GM21367 (cell line): ENCODE measurements around the gene NME3.
A peak's percentile ranks its signal among the peaks of the same experiment; 100 is the strongest.

ENCODE experiments used
- ATAC-seq: cut with Tn5 transposase; IDR thresholded peaks from one replicate; pipeline ENCODE4 v1.9.1; 2021; ENCODE audit not compliant: unreplicated experiment

NME3 gene

DNA sequence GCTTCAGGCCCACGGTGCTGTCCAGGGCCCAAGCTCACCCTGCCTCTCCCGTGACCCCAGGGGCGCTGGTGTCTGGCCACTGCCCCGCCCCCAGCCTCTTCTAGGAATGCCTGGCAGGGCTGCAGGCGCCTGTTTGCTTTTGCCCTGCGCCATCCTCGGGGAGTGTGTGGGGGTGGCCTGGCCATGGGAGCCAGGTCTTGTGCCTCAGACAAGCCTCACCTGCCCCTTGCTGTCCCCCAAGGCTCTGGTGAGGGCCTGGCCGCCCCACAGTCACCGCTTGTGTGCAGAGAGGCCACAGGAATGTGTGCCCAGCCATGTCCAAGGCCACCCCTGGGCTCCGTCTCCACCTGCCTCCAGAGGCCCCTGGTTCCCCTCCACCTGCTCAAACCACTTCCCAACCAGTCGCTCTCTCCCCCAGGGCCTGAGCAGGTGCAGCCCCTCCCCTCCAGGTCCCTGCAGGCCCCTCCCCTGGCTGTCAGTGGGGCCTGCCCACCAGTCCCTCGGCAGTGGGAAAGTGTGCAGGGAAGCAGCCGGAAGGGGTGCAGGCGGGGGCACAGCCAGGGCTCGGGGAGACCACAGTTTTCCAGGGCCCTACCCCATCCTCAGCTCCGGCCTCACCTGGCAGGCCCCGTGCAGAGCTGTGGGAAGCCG is 23.0 kb upstream of the NME3 start:
- ATAC-seq: no peak

GRCh38 chr16:1793578-1794220 is 22.4 kb upstream of the NME3 start, which contains the start of gene IGFALS:
Gene IGFALS, minus strand, starts transcription at chr16:1793705. Its CDS starts 53 bp downstream, at chr16:1793652.
- no peak for ATAC-seq

DNA sequence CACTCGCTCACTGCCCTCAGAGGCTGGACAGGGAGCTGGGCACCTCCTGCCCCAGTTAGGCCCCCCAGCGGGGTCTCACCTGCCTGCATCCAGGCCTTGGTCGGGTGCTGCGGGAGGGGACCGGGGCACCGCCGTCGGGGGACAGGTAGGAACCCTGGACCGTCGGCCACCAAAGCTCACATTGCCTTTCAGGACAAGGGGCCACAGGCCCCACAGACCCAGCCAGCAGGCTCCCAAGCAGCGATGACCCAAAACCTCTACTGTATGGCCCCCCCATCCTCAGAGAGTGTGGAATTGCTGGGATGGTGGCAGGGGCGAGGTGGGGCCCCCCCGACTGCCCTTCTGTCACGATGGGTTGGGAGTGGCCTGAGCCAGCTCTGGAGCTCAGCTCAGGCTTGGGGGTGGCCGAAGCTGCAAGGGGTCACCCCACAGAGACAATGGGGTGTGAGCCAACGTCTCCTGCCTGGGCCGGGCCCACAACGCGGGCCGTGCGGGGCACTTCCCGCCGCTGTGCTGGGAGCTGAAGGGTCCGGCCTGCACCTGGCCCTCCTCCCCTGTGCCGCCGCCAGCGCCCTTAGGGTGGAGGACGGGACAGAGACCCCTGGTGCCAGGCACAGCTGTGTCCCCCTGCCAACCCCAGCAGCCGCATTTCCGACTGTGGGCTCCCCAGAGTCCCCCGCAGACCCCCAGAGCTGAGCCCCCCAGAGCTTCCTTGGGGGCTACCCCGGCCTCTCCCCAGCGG is 21.7 kb upstream of the NME3 start:
- ATAC-seq: no peak

DNA sequence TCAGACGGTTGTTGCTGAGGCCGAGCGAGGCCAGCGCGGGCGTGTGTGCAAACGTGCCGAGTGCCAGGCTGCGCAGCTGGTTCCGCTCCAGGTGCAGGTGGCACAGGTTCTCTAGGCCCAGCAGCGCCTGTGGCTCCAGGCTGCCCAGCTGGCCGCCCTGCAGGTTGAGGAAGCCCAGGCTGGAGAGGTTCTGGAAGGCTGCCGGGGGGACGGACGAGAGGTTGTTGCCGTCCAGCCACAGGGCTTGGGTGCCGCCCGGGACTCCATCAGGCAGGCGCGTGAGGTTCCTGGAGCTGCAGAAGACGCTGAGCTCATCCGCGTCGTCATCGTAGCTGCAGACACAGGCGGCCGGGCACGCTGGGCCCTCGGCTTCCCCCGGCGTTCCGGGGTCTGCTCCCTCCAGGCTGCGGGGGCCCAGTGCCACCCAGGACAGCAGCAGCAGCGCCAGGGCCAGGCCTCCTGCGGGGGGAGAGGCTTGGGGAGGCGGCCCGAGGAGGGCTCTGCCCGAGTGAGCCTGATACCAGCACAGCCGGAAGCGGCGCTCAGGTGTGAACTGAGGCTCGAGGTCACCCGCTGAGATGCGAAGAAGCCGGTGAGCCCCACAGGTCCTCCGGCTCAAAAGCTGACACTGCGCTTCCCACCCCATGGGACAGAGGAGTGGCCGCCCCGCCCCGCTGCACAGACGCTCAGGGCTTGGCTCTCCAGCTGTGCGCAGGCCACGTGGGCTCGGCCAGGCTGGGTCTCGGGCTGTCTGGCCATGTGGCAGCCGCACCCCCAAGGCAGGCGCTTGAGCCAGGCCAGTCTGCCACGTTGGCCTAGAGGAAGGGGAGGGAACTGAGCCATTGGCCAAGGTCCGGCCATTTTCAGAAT is 20.8 kb upstream of the NME3 start:
- ATAC-seq: no peak

DNA sequence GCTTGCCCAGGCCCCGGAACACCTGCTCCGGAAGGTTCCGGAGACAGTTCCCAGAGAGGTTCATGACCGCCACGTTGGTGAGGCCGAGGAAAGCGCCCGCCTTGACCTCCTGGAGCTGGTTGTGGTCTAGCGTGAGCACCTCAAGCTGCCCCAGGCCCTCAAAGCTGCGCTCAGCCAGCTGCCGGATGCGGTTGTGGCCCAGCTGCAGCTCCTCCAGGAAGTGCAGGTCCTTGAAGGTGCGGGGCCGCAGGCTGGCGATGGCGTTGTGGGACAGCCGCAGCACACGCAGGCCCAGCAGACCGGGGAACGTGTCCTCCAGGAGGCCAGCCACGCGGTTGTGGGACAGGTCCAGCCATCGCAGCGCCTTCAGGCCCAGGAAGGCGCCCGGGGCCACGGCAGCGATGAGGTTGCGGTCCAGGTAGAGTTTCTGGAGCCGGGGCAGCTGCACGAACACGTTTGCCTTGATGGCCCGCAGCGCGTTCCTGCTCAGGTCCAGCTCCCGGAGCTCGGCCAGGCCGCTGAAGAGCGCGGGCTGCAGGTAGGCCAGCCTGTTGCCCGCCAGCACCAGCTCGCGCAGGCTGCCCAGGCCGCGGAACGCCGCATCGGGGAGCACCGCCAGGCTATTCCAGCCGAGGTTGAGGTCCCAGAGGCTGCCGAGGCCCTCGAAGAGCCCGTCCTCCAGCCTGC is 20.1 kb upstream of the NME3 start:
- no peak for ATAC-seq

- ATAC-seq: no peak
Measured at GRCh38 chr16:1790611-1791255, 19.4 kb upstream of the NME3 start.

GRCh38 chr16:1790261-1790610 is 18.9 kb upstream of the NME3 start:
- no peak for ATAC-seq

DNA sequence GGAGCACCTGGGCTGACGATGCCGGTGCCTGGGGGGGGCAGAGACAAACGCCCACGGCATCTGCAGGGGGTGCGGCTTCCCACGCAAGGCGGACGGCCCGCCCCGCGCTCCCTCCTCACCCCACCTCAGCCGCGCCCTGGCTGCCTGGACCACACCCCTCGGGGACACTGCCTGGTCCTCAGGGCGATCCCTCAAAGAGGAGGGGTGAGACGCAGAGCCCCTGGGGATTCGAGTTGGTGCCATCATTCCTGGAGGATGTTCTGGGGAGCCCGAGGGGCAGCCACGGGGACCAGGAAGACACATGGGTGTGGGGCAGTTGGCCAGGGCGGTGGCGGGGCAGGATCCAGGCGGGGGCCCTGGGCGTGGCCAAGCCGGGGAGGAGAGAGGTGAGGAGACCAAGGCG is 18.3 kb upstream of the NME3 start:
- no peak for ATAC-seq

GRCh38 chr16:1788708-1789100 is 17.4 kb upstream of the NME3 start:
- ATAC-seq: no peak

- ATAC-seq: no peak
Measured at GRCh38 chr16:1788095-1788707, 16.9 kb upstream of the NME3 start.

DNA sequence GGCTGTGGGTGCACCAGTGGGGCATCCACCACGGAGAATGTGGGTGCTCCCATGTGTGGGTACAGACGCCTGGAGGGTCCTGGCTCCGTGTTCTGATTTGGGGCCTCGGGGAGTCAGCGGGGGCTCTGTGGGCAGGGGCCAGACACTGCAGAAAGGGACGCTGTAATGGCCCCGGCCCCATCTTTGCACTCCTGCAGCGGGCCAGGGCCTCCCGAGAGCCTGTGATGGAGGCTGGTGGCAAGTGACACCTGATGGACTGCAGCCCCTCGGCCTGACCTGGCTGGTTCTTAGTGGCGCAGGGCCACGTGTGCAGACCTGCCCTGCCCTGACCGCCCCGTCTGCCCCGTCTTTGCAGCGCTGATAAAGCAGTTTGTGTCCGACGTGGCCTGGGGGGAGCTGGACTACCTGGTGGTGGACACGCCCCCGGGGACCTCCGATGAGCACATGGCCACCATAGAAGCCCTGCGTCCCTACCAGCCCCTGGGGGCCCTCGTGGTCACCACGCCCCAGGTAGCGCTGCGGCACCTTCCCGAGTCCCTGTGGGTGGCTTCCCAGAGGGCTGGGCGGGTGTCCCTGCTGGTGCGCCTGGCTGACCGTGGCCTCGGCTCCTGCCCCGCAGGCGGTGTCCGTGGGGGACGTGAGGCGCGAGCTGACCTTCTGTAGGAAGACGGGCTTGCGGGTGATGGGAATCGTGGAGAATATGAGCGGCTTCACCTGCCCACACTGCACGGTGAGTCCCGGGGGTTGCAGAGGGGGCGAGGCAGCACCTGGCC is 16.2 kb upstream of the NME3 start:
- no peak for ATAC-seq

GRCh38 chr16:1787056-1787321 is 15.6 kb upstream of the NME3 start:
- no peak for ATAC-seq

- no peak for ATAC-seq
Measured at GRCh38 chr16:1786242-1787055, 15.1 kb upstream of the NME3 start.

- ATAC-seq: no peak
Measured at GRCh38 chr16:1785846-1786170, 14.5 kb upstream of the NME3 start.

DNA sequence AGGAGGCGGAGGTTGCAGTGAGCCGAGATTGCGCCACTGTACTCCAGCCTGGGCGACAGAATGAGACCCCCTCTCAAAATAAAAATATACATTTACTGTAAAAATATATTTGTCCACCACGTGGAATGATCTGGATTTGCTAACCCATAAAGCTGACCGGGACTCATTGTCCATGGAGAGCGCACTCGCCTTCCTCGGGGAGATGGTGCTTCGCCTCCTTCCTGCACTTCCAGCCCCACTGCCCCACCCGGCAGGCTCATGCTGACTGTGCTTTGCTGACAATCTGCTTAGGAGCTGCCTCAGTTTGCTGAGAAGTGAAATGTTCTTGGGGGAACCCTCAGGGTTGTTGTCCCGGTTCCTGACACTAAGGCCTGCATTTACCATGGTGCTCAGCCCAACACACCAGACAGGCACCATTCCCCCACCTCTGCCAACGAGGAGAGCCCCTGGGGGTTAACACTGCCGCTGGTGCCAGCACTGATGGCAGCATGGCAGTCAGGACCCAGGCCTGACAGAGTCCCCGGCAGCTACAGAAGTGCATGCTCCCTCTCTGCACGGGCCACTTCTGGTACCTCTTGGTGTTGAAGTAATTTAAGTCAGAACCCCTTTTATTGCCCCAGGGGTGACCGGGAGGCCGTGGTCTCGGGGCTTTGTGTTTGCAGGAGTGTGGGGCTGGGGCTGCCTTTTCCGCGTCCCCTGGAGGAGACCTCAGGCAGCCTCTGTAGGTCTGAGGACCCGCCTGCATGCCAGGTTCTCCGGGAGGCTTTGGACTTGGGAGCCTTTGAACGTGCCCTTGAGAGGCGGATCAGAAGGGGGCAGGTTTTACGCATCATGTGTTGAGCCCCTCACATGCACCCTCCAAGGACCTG is 13.9 kb upstream of the NME3 start:
- ATAC-seq: no peak

DNA sequence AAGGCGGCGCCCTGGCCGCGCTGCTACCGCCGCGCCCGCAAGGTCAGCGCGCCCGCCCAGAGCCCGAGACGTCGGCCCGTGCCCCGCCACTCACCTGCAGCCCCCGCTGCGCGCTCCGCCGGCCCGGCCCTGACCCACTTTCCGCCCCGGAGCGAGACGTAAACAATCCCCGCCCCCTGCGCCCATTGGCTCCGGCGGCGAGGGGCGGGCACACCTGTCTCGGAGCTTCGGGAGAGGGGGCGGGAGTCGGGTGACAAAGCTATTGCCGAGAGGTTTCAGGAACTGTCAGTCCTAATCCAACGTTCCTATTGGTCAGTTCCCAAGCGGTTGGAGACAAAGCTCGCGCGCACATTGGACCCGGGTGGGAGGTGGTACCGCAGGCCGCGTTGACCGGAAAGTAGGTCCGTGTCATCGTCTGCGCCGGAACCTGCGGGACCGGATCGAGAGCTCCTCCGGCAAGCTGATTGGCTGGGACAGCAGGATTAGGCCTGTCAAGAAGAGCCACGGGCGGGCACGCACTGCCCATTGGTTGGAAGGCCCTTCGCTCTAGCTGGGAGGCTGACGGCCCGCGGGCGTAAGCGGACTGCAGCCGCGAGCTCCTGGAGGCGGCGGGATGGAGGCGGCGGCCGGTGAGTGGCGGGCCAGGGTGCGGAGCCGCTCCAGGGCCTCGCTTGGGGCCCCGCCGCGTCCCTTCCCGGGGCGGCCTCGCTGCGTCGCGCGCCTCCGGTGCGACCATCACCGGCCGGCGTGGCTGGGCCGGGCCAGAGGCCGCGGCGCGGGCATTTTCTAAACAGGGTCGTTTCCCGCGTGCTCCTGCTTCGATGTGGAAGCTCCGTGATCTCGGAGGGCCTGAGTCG is 11.3 kb upstream of the NME3 start, which contains the start of the genes NUBP2 and SPSB3:
TSS of gene NUBP2 (plus strand) at position 553 of the 857 bp plus-strand sequence. CDS start at position 614, 61 bp downstream.
TSS of gene SPSB3 (minus strand) at position 164 of the 857 bp plus-strand sequence. CDS start 1,088 bp downstream, outside the sequence.
- ATAC-seq: peak; percentile 72
